ENCODE data around the gene FAM151B. TPM values are rescaled to one million over a fixed set of nuclear protein-coding genes. Genes with fewer than 3 reads are reported as not detected.

Gene FAM151B
- total and polyA plus RNA-seq, 2 of the 8 experiments (the other 6 are each of a cell fraction or from before 2014, with no cell fraction given): 0.62 to 1.1 TPM

DNA sequence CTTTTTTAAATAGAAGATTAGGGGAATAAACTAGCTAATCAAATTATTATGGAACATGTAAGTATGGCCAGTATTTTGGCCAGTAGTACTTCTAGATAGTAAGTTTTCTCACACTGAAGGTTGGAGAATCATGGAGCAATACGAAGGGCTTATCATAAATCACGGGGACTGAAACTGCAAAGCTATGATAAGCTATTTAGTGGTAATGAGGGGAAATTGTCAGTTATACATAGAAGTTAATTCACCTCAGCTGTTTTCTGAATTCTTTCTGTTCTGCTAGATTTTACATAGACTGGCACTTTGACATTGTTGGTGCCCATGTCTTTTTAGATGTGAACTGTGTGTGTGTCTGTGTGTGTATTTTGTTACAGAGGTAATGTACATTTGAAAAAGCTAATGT lies 34.5 kb upstream of the FAM151B start:
- CTCF ChIA-PET (ENCODE audit: partially characterized antibody): interaction anchor here (0.6 to 1.6 kb wide), 6 partner anchors 13 to 1329 kb away, joined by 3 to 4 read pairs (median 3); partner anchors contain the start of gene ZFYVE16
- Histone ChIP-seq H4K5ac (ENCODE audit: insufficient read length, low read depth, low read length) (no peak overlapping the region), H4K91ac (replicated peaks; ENCODE audit: insufficient read length, low read length) (no peak overlapping the region), H2BK120ac (replicated peaks; ENCODE audit: low read depth, low read length) (no peak overlapping the region), H3K9me3 (ENCODE audit: insufficient read depth in 2 of 2, low read depth in 1 of 2, low read length in 1 of 2) (no peaks in the 10 kb centered on the region), H3K4me3 (ENCODE audit: extremely low read depth in 1 of 4, insufficient read depth in 2 of 4, low read depth in 3 of 4, low read length in 4 of 4) (no peak overlapping the region), H2AK5ac (ENCODE audit: low read depth, low read length) (no peak overlapping the region), H2AFZ (ENCODE audit: low read length) (no peak overlapping the region), H4K20me1 (replicated peaks in 1 of 2; ENCODE audit: control insufficient read depth in 1 of 2, insufficient read depth in 2 of 2, low read length in 2 of 2) (no peaks in the 10 kb centered on the region), H3K79me2 (ENCODE audit: control insufficient read depth in 1 of 2, insufficient read depth in 2 of 2, low read length in 2 of 2) (no peaks in the 10 kb centered on the region), H2BK20ac (ENCODE audit: low read length) (no peak overlapping the region), H3K18ac (ENCODE audit: extremely low read depth, low read length) (no peak overlapping the region), H3K23ac (ENCODE audit: insufficient read length) (no peak overlapping the region), H3K56ac (replicated peaks; ENCODE audit: insufficient read length, low read depth, low read length) (no peak overlapping the region), H4K8ac (ENCODE audit: extremely low read depth, insufficient read depth, low read length) (no peak overlapping the region), H3K27ac (ENCODE audit: low read depth, low read length) (no peak overlapping the region), H2BK5ac (ENCODE audit: low read depth, low read length) (no peak overlapping the region), H3K9ac (replicated peaks in 1 of 4; ENCODE audit: extremely low read depth in 1 of 4, low read depth in 3 of 4, low read length in 3 of 4) (no peak overlapping the region), H3K79me1 (ENCODE audit: low read depth, low read length) (no peaks in the 10 kb centered on the region), H3K36me3 (ENCODE audit: control insufficient read depth in 2 of 4, insufficient read depth in 4 of 4, low read length in 3 of 4) (peaks cover 0 to 33% (median 9%) of the 10 kb centered on the region in 4 experiments; a peak in 4 of 8 replicates), H2BK12ac (ENCODE audit: low read depth, low read length) (no peak overlapping the region), H2BK15ac (ENCODE audit: low read length) (no peak overlapping the region), H3K27me3 (replicated peaks in 1 of 4; ENCODE audit: control insufficient read depth in 3 of 4, extremely low read depth in 1 of 4, insufficient read depth in 3 of 4, low read length in 3 of 4) (no peaks in the 10 kb centered on the region), H3K4me1 (replicated peaks in 1 of 4; ENCODE audit: control insufficient read depth in 3 of 4, insufficient read depth in 4 of 4, low read length in 3 of 4) (no peaks in the 10 kb centered on the region), H3K4ac (replicated peaks; ENCODE audit: insufficient read length, low read depth, low read length) (no peak overlapping the region), H3K4me2 (ENCODE audit: insufficient read depth in 1 of 2, low read depth in 2 of 2, low read length in 2 of 2) (no peak overlapping the region), H3K23me2 (ENCODE audit: low read depth, low read length) (no peaks in the 10 kb centered on the region), H3K14ac (ENCODE audit: insufficient read length) (no peak overlapping the region)
- DNase-seq (ENCODE audit: low read depth in 1 of 2, low spot score in 2 of 2): no peak
- POLR2A ChIA-PET (ENCODE audit: partially characterized antibody): interaction anchor here (0.9 kb wide), 1 partner anchor 28 kb away, joined by 3 read pairs; no protein-coding TSS in a partner anchor
- TF ChIP-seq RAD21 (IDR thresholded peaks at IDR 0.05 in 1 of 2, conservative IDR thresholded peaks at IDR 0.05 in 1 of 2; ENCODE audit: low read depth in 2 of 2, low read length in 2 of 2): no peak
- no peak for TF ChIP-seq RBBP5 (IDR thresholded peaks at IDR 0.05; ENCODE audit: borderline replicate concordance, low read depth, low read length)
- no peak for TF ChIP-seq HDAC6 (IDR thresholded peaks at IDR 0.05; ENCODE audit: low read depth, low read length)
- TF ChIP-seq FOSL1 (IDR thresholded peaks at IDR 0.05; ENCODE audit: insufficient read depth, low read depth, low read length): no peak
- no peak for FAIRE-seq
- 92% methylated on average over 2 of the region's 2 CpGs; no CpG with 5 or more reads in 1 of the 2 experiments for WGBS, 2 experiments (ENCODE audit: extremely low coverage in 1 of 2, insufficient coverage in 1 of 2, insufficient read length in 1 of 2, insufficient replicate concordance in 2 of 2, low coverage in 1 of 2, low lambda C conversion rate in 2 of 2, missing lambda C conversion rate in 1 of 2)
